Upper lobe of left lung (tissue), 4 donors: ENCODE data around the gene GATB.

Experiments used
- POLR2A ChIP-seq, 4 donors: fragments of 450-650 bp; IDR thresholded peaks; one replicate each; pipeline ENCODE4 v1.5.1; 2016 to 2017; ENCODE audit warnings: antibody characterized with exemption in 4 of 4, mild to moderate bottlenecking in 2 of 4
- POLR2AphosphoS5 ChIP-seq, 2 donors: sonication (generic); formaldehyde crosslinking; IDR thresholded peaks; one replicate each; pipeline ENCODE4 v1.5.1; 2017; ENCODE audit warnings: antibody characterized with exemption in 2 of 2
- TF ChIP-seq, protein P1 (sequence below), 6 experiments: fragments of 450-650 bp in 4 of 6; fragments of 200-600 bp in 2 of 6; sonication (generic) in 2 of 6; IDR thresholded peaks; one replicate each; pipeline ENCODE4 v1.5.1; 2016 to 2019; ENCODE audit warnings: antibody characterized with exemption in 6 of 6

DNA sequence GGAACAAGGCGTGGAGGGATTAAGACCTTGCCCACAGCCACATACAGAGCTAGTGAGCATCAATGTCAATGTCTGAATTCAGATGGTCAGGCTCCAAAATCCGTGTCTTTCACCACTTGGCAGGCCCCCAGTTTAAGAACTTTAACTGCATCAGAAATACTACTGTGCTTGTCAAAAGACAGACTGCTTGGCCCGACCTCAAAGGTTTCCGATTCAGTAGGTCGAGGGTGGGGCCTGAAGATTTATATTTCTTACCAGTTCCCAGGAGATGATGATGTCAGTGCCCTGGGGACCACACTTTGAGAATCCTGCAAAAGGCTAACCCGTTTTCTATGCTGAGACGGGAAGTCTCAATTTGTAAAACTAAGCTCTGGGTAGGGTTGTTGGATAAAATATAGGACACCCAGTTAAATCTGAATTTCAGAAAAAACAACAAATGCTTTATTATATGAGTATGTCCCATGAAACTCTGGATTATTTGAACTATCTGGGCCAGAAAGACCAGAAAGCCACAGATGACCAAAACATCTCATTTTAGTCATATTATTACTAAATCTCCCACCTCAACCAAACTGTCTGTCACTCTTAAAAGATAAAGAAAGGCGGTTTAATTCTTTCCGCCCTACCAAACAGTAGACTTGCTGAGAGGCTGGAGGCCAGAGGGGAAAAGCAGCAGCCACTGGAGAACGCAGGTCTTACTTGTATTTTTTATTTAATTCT, 42.7 kb downstream of the GATB start:
- TF ChIP-seq, protein P1, sequence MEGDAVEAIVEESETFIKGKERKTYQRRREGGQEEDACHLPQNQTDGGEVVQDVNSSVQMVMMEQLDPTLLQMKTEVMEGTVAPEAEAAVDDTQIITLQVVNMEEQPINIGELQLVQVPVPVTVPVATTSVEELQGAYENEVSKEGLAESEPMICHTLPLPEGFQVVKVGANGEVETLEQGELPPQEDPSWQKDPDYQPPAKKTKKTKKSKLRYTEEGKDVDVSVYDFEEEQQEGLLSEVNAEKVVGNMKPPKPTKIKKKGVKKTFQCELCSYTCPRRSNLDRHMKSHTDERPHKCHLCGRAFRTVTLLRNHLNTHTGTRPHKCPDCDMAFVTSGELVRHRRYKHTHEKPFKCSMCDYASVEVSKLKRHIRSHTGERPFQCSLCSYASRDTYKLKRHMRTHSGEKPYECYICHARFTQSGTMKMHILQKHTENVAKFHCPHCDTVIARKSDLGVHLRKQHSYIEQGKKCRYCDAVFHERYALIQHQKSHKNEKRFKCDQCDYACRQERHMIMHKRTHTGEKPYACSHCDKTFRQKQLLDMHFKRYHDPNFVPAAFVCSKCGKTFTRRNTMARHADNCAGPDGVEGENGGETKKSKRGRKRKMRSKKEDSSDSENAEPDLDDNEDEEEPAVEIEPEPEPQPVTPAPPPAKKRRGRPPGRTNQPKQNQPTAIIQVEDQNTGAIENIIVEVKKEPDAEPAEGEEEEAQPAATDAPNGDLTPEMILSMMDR (IDR thresholded peaks at IDR 0.05), result no peak
- TF ChIP-seq POLR2A (IDR thresholded peaks at IDR 0.05), result no peak
- TF ChIP-seq POLR2AphosphoS5 (IDR thresholded peaks at IDR 0.05), result no peak
